ENCODE measurements around the gene IWS1.
A peak's percentile ranks its signal among the peaks of the same experiment; 100 is the strongest.
"Not testable (repeated sequence)": the region's sequence is repeated elsewhere in the genome, so short reads cannot be mapped to it uniquely, and the experiment has no call there.

The IWS1 gene

GRCh38 chr2:127526132-127527000 is at the start of gene IWS1:
Gene IWS1, minus strand, starts transcription at chr2:127526489. Its CDS starts 281 bp downstream, at chr2:127526208.
- DNase-seq = peak; percentile 76

- DNase-seq = no peak
These were observed 49.7 kb upstream of the IWS1 start for GRCh38 chr2:127575941-127576432.

GRCh38 chr2:127575185-127575765 is 49.0 kb upstream of the IWS1 start:
- no peak for DNase-seq

DNA sequence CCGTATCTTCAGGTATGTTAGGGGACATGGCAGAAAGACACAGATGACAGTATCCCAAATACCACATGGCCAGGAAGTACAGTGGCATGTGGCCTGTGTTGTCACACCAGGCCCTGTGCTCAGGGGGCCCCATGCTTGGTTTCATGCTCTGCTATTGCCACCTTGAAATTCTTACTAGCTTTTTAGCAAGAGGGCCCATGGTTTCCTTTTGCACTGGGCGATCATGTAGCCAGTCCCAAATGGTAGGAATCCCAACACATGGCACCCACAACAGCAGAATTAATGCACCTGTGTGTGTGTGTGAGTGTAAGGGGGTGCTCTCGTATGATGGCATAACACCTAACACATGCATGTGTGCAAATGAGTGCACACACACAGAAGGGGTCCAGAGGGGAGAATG is 48.4 kb upstream of the IWS1 start:
- no peak for DNase-seq

DNA sequence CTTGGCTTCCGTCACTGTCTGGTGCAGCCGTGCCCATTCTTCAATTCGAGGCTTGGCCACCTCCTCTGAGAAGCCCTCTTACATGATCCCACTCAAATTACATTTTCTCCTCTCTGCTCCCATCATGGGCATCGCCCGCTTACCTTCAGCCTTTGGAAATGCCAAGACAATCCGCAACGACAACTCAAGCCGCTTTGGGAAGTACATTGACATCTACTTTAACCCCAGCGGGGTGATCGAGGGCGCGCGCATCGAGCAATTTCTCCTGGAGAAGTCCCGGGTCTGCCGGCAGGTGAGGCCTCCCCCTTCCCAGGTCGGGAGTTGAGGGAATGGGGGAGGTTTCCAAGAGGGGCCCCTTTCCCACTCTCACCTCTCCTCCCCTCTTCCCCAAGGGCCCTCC is 47.5 kb upstream of the IWS1 start:
- DNase-seq = no peak

- no peak for DNase-seq
These were observed 47.0 kb upstream of the IWS1 start for GRCh38 chr2:127573298-127573697.

DNA sequence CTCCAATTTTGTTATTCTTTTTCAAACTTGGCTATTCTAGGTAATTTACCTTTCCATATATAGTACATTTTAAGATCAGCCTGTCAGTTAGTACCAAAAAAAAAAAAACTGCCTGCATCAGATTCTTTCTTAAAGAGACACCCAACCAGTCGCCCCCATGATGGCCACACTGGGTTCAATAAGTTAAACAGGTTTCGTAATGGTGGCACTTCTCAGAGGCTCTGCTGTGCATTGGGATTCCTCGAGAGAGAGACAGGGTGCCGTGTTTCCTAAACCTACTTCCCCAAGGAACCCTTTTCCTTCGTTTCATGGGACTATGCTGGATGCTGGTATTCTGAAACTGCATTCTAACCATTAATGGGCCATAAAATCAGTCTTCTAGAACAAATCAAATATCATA is 46.6 kb upstream of the IWS1 start:
- no peak for DNase-seq

- not testable (repeated sequence) for DNase-seq
These were observed 46.1 kb upstream of the IWS1 start for GRCh38 chr2:127572352-127572751.

DNA sequence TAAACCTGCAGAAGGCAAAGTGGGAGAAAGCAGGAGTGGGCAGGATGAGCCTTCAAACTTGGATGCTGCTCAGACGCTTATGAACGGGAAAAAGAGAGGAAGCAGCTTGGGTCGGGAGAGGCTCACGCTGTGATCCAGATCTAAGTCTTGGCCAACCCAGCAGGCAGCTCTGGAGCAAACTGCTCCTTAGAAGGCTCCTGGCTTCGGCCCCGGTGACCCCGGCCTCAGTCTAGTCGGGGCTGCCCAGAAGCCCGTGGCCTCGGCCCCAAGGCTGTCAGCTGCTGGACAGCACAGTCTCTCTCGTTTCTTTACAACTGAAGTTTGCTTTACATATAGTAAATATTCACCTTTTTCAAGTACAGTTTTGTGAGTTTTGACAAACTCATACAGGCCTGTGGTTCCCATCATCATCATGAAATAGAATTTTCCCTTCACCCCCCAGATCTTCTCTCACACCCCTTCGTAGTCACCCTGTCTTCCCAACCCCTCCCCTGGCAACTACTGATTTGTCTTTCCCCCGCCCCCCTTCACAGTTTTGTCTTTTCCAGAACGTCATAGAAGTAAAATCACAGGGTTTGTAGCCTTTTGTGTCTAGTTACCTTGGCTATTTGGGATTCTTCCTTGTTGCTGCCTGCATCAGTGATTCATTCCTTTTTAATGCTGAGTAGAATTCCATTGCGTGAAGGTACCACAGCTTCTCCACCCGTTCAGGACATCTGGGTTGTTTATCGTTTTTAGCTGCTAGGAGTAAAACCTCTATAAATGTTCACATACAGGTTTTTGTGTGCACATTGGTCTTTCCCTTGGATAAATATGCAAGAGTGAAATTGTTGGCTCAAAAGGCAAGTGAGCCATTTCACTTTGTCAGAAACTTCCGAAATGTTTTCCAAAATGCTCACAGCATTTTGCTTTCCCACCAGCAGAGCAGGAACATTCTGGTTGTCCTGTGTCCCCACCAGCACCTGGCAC is 44.3 kb upstream of the IWS1 start:
- DNase-seq = no peak

- no peak for DNase-seq
These were observed 43.4 kb upstream of the IWS1 start for GRCh38 chr2:127569666-127570065.

DNA sequence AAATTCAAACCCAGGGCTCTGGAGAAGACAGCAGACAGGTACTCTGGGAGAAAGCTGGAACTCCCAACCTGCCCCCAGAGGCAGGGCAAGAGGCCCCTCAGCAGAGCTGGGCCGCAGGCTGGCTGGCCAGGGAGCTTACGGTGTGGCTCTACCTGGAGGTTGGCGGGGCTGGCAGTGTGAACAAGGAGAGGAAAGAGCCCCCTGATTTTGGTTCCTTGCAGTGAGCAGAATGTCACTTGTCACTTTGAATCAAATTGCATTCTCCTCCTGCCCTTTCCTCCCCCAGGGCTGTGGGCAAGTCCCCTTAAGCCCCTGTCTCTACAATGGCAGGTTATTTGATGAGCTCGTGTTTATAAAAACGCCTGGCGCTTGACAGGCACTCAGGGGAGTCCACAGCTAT is 41.8 kb upstream of the IWS1 start:
- DNase-seq = no peak

GRCh38 chr2:127567351-127567854 is 41.1 kb upstream of the IWS1 start:
- DNase-seq = no peak

DNA sequence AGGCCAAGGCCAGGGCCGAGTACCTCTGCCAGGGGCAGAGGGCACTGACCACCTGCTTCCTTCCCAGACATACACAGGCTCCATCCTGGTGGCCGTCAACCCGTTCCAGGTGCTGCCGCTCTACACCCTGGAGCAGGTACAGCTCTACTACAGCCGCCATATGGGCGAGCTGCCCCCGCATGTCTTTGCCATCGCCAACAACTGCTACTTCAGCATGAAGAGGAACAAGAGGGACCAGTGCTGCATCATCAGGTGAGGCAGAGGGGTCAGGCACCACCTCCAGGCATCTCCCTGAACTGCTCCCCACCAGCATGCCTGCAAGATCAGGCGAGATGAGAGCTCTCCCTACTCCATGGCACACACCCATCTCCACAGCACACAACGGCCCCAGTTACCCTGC is 40.3 kb upstream of the IWS1 start:
- no peak for DNase-seq

DNA sequence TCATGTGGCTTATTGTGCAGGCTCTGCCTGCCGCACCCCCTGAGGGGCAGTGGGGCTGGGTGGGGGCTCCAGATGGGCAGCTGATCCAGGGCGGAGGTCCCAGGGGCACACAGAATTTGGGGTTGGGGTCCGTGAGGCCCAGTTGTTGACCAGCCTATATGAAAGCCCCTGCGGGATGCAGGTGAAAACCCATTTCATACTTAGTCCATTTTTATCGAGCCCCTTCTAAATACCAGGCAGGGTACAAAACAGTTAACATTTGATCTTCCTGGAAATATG is 39.8 kb upstream of the IWS1 start:
- DNase-seq = no peak

- no peak for DNase-seq
These were observed 39.2 kb upstream of the IWS1 start for GRCh38 chr2:127565261-127566138.

DNA sequence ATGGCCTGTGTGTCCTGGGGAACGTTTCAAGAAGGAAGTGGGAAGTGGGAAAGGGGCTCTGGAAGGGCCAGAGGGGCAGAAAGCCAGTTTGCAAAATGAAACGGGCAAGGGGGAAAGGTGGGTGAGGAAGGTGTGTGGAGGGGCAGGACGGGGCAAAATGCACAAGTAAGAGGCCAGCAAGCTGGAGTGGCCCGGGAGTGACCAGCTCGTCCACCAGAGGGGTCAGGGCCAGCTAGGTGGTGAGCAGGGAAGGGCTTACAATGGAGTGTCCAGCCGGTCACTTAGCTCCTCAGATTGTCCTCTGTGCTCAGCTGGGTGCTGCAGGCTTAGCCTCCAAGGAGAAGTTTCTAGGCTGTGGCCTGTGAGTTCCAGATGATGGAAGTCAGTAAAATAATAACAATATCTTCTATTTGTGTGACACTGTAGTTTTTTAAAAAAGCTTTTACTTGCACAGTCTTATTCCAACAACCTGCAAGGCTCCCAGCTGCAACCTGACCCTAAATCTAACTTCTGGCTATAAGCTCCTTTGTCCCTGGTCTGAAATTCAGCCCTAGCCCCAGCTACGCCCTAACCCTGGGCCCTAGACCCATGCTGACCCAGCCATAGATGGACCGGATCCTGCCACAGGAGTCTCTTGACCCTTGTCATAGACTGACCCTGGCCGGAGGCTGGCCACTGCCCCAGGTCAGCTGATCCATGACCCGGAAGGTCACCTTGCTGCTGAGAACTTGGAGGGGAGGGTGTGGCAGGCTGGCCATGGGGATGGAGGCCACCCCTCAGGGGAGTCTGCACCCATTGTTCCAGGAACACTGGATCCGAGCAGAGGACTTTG is 38.4 kb upstream of the IWS1 start:
- no peak for DNase-seq

- no peak for DNase-seq
These were observed 37.5 kb upstream of the IWS1 start for GRCh38 chr2:127563458-127564428.

- DNase-seq = no peak
These were observed 36.6 kb upstream of the IWS1 start for GRCh38 chr2:127562936-127563335.

- DNase-seq = no peak
These were observed 35.1 kb upstream of the IWS1 start for GRCh38 chr2:127561371-127561770.

DNA sequence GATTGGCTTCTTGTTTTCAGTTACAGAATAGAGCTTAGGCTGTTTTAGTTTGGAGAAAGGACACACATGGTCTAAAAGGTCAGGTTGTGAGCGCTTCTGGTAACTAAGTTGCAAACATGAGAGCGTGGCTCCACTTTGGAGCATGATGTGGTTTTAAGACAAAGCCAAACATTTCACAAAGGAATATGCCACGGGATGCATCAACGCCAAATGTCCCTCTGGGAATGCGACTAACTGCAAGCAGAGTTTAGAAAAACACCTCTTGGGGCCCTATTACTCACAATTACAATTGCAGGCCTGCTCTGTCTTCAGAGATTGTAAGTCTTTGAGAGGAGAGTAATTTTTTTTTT is 34.6 kb upstream of the IWS1 start:
- no peak for DNase-seq
